Medulla oblongata (tissue), 1 donor: ENCODE measurements around the gene IL3.

ENCODE experiments used
- DNase-seq: peaks from one replicate; pipeline ENCODE4 v3.0.0-alpha.2; 2015; ENCODE audit errors: extremely low spot score

Gene IL3

GRCh38 chr5:132072070-132072469 lies 11.6 kb downstream of the IL3 start:
- no peak for DNase-seq

GRCh38 chr5:132072528-132072927 lies 12.1 kb downstream of the IL3 start:
- no peak for DNase-seq

GRCh38 chr5:132073231-132074013 lies 13.0 kb downstream of the IL3 start, which contains the start of gene CSF2:
Gene CSF2, plus strand, starts transcription at chr5:132073789. Its CDS starts 35 bp downstream, at chr5:132073824.
- DNase-seq, result no peak

- DNase-seq, result no peak
Measured at GRCh38 chr5:132074091-132074771, 13.8 kb downstream of the IL3 start.

- no peak for DNase-seq
Measured at GRCh38 chr5:132074772-132075718, 14.6 kb downstream of the IL3 start.

- DNase-seq, result no peak
Measured at GRCh38 chr5:132075719-132076077, 15.2 kb downstream of the IL3 start.

- DNase-seq, result no peak
Measured at GRCh38 chr5:132076202-132076830, 15.9 kb downstream of the IL3 start.

- no peak for DNase-seq
Measured at GRCh38 chr5:132076983-132077382, 16.5 kb downstream of the IL3 start.

GRCh38 chr5:132079081-132079480 lies 18.6 kb downstream of the IL3 start:
- no peak for DNase-seq

GRCh38 chr5:132079619-132080018 lies 19.2 kb downstream of the IL3 start:
- DNase-seq, result no peak

- DNase-seq, result no peak
Measured at GRCh38 chr5:132080595-132080994, 20.1 kb downstream of the IL3 start.

GRCh38 chr5:132081458-132081857 lies 21.0 kb downstream of the IL3 start:
- DNase-seq, result no peak

- no peak for DNase-seq
Measured at GRCh38 chr5:132082329-132083023, 22.0 kb downstream of the IL3 start.

- no peak for DNase-seq
Measured at GRCh38 chr5:132083071-132083678, 22.7 kb downstream of the IL3 start.

- no peak for DNase-seq
Measured at GRCh38 chr5:132085686-132086085, 25.2 kb downstream of the IL3 start.

GRCh38 chr5:132086277-132086794 lies 25.9 kb downstream of the IL3 start:
- no peak for DNase-seq

- DNase-seq, result no peak
Measured at GRCh38 chr5:132087176-132087575, 26.7 kb downstream of the IL3 start.

- no peak for DNase-seq
Measured at GRCh38 chr5:132087661-132088060, 27.2 kb downstream of the IL3 start.

- no peak for DNase-seq
Measured at GRCh38 chr5:132089363-132089762, 28.9 kb downstream of the IL3 start.

GRCh38 chr5:132090107-132090506 lies 29.7 kb downstream of the IL3 start:
- no peak for DNase-seq
